WTC11 (cell line): ENCODE data around the gene CTXN3. TPM values are rescaled to one million over a fixed set of nuclear protein-coding genes. Genes with fewer than 3 reads are reported as not detected.

ENCODE experiments used
- ATAC-seq: fragments of 200-7000 bp; cut with Tn5 transposase; 2 replicates; pipeline ENCODE4 v1.10.0; 2021; ENCODE audit warnings: mild to moderate bottlenecking, moderate library complexity
- CTCF ChIA-PET: fragments of 300-600 bp; sonication (Branson Sonifier 250); formaldehyde crosslinking; loops from one replicate; lab custom pipeline; 2021; ENCODE audit warnings: antibody characterized with exemption; lab: Charles Lee
- POLR2A ChIA-PET: fragments of 350-600 bp; sonication (Branson Sonifier 250); formaldehyde crosslinking; loops from one replicate; lab custom pipeline; 2021; ENCODE audit warnings: antibody characterized with exemption; lab: Charles Lee
- DNase-seq: peaks from one replicate; pipeline ENCODE4 v3.0.0; 2021; ENCODE audit warnings: low spot score
- H3K27ac Mint-ChIP-seq: 2 replicates; pipeline ENCODE4 v1.8.0; 2021; ENCODE audit warnings: mixed read lengths
- H3K27me3 Mint-ChIP-seq: 2 replicates; pipeline ENCODE4 v1.8.0; 2021; ENCODE audit warnings: low read depth, mild to moderate bottlenecking, moderate library complexity, mixed read lengths
- H3K36me3 Mint-ChIP-seq: 2 replicates; pipeline ENCODE4 v1.8.0; 2021; ENCODE audit warnings: mixed read lengths
- H3K4me1 Mint-ChIP-seq: 2 replicates; pipeline ENCODE4 v1.8.0; 2022; ENCODE audit warnings: mixed read lengths
- H3K4me3 Mint-ChIP-seq: 2 replicates; pipeline ENCODE4 v1.8.0; 2021; ENCODE audit warnings: mild to moderate bottlenecking, moderate library complexity, mixed read lengths
- H3K9me3 Mint-ChIP-seq: 2 replicates; pipeline ENCODE4 v1.8.0; 2021; ENCODE audit warnings: mixed read lengths
- CREB1 ChIP-seq: sonication (generic); formaldehyde crosslinking; IDR thresholded peaks from 2 replicates; pipeline ENCODE4 v1.8.0; 2023; ENCODE audit warnings: mild to moderate bottlenecking, missing genetic modification reagents
- ETV6 ChIP-seq: sonication (generic); formaldehyde crosslinking; IDR thresholded peaks from 2 replicates; pipeline ENCODE4 v1.8.1; 2022; ENCODE audit warnings: mild to moderate bottlenecking, missing genetic modification reagents
- FOXK1 ChIP-seq: sonication (generic); formaldehyde crosslinking; IDR thresholded peaks from 2 replicates; pipeline ENCODE4 v1.8.0; 2022; ENCODE audit warnings: mild to moderate bottlenecking, moderate library complexity, missing genetic modification reagents
- FOXP1 ChIP-seq: sonication (generic); formaldehyde crosslinking; IDR thresholded peaks from 2 replicates; pipeline ENCODE4 v1.8.0; 2022; ENCODE audit warnings: missing genetic modification reagents, mild to moderate bottlenecking, moderate library complexity, borderline replicate concordance
- GTF2I ChIP-seq: fragments of 250-450 bp; sonication (Bioruptor Pico); conservative IDR thresholded peaks from 2 replicates; pipeline ENCODE4 v1.4.0; 2021; ENCODE audit warnings: mild to moderate bottlenecking
- NFATC4 ChIP-seq: fragments of 250-450 bp; sonication (Bioruptor Pico); IDR thresholded peaks from 2 replicates; pipeline ENCODE4 v1.9.0; 2021; ENCODE audit warnings: mild to moderate bottlenecking
- RELA ChIP-seq: sonication (generic); formaldehyde crosslinking; IDR thresholded peaks from 2 replicates; pipeline ENCODE4 v1.8.1; 2022; ENCODE audit warnings: missing genetic modification reagents, mild to moderate bottlenecking, borderline replicate concordance
- ZNF232 ChIP-seq: sonication (generic); formaldehyde crosslinking; IDR thresholded peaks from 2 replicates; pipeline ENCODE4 v1.8.0; 2022; ENCODE audit warnings: mild to moderate bottlenecking, missing genetic modification reagents
- total RNA-seq: library from RNA; stranded (reverse); gene quantifications from 3 replicates; pipeline ENCODE4 v1.2.3, GENCODE V29; 2021
- TF ChIP-seq, protein P1 (sequence below): fragments of 250-450 bp; sonication (Bioruptor Pico); IDR thresholded peaks from 2 replicates; pipeline ENCODE4 v1.9.0; 2021; ENCODE audit warnings: mild to moderate bottlenecking
- TF ChIP-seq, protein P2 (sequence below): fragments of 250-450 bp; sonication (Bioruptor Pico); IDR thresholded peaks from 2 replicates; pipeline ENCODE4 v1.9.0; 2021; ENCODE audit warnings: mild to moderate bottlenecking
- TF ChIP-seq, protein P3 (sequence below): fragments of 250-450 bp; sonication (Bioruptor Pico); IDR thresholded peaks from 2 replicates; pipeline ENCODE4 v1.9.0; 2021; ENCODE audit warnings: mild to moderate bottlenecking, borderline replicate concordance
- TF ChIP-seq, protein P4 (sequence below): sonication (generic); formaldehyde crosslinking; IDR thresholded peaks from 2 replicates; pipeline ENCODE4 v1.8.1; 2022; ENCODE audit warnings: mild to moderate bottlenecking, moderate library complexity, missing genetic modification reagents
- TF ChIP-seq, protein P5 (sequence below): sonication (generic); formaldehyde crosslinking; IDR thresholded peaks from 2 replicates; pipeline ENCODE4 v1.8.0; 2022; ENCODE audit warnings: missing genetic modification reagents
- TF ChIP-seq, protein P6 (sequence below): sonication (generic); formaldehyde crosslinking; IDR thresholded peaks from 2 replicates; pipeline ENCODE4 v1.8.0; 2022; ENCODE audit warnings: mild to moderate bottlenecking, missing genetic modification reagents

The CTXN3 gene
- total RNA-seq, 1 experiment from 2014 or later: not detected

DNA sequence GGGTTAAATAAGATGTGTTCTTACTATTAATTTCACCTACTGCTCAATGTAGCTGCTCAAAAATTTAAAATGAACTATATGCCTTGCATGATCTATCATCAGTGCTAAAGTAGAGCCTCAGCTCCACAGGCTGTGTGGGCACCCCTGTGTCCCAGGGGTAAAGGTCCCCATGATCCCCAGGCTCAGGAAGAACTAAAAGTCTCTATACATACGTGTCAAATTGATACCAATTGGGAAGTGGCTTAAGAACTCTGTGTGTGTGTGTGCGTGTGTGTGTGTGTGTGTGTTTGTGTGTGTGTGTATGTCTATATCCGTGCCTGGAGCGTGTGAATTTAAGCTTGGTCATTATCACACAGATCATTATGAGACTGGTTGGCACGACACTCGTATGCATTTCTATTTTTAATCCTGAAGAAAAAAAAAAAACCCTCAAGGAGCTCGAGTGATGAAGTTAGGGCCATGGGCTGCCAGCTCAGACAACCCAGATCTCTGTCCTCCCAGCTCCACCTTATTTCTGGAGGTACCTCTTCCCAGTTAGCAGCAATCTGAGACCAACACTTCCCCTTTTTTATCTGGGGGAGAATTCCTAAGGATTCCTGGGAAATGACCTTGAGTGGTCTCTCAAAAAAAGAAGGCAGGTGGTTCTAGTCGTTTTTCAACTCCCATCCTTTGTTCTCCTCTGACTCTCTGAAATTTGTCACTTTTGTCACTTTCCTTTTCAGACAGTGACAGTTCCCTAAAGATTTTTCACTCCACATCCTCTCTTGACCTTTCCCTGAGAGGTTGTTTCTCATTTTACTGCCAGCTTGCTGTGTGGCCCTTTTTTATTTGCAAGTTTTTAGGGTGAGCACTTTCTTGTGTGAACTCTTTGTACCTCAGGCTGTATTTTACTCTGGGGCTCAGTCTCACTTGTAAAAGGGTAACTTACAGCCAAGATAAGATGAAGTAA, 45.7 kb upstream of the CTXN3 start:
- no peak overlapping the region for H3K4me3 Mint-ChIP-seq
- H3K9me3 Mint-ChIP-seq: no peaks in the 10 kb centered on the region
- TF ChIP-seq, protein P1, sequence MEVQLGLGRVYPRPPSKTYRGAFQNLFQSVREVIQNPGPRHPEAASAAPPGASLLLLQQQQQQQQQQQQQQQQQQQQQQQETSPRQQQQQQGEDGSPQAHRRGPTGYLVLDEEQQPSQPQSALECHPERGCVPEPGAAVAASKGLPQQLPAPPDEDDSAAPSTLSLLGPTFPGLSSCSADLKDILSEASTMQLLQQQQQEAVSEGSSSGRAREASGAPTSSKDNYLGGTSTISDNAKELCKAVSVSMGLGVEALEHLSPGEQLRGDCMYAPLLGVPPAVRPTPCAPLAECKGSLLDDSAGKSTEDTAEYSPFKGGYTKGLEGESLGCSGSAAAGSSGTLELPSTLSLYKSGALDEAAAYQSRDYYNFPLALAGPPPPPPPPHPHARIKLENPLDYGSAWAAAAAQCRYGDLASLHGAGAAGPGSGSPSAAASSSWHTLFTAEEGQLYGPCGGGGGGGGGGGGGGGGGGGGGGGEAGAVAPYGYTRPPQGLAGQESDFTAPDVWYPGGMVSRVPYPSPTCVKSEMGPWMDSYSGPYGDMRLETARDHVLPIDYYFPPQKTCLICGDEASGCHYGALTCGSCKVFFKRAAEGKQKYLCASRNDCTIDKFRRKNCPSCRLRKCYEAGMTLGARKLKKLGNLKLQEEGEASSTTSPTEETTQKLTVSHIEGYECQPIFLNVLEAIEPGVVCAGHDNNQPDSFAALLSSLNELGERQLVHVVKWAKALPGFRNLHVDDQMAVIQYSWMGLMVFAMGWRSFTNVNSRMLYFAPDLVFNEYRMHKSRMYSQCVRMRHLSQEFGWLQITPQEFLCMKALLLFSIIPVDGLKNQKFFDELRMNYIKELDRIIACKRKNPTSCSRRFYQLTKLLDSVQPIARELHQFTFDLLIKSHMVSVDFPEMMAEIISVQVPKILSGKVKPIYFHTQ: no peak
- TF ChIP-seq ZNF232: no peak
- TF ChIP-seq CREB1 (CRISPR knock-in tag): no peak
- TF ChIP-seq RELA (CRISPR knock-in tag): no peak
- TF ChIP-seq, protein P2, sequence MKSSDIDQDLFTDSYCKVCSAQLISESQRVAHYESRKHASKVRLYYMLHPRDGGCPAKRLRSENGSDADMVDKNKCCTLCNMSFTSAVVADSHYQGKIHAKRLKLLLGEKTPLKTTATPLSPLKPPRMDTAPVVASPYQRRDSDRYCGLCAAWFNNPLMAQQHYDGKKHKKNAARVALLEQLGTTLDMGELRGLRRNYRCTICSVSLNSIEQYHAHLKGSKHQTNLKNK (CRISPR knock-in tag): no peak
- TF ChIP-seq ETV6 (CRISPR knock-in tag): no peak
- no peak for TF ChIP-seq GTF2I
- TF ChIP-seq, protein P3, sequence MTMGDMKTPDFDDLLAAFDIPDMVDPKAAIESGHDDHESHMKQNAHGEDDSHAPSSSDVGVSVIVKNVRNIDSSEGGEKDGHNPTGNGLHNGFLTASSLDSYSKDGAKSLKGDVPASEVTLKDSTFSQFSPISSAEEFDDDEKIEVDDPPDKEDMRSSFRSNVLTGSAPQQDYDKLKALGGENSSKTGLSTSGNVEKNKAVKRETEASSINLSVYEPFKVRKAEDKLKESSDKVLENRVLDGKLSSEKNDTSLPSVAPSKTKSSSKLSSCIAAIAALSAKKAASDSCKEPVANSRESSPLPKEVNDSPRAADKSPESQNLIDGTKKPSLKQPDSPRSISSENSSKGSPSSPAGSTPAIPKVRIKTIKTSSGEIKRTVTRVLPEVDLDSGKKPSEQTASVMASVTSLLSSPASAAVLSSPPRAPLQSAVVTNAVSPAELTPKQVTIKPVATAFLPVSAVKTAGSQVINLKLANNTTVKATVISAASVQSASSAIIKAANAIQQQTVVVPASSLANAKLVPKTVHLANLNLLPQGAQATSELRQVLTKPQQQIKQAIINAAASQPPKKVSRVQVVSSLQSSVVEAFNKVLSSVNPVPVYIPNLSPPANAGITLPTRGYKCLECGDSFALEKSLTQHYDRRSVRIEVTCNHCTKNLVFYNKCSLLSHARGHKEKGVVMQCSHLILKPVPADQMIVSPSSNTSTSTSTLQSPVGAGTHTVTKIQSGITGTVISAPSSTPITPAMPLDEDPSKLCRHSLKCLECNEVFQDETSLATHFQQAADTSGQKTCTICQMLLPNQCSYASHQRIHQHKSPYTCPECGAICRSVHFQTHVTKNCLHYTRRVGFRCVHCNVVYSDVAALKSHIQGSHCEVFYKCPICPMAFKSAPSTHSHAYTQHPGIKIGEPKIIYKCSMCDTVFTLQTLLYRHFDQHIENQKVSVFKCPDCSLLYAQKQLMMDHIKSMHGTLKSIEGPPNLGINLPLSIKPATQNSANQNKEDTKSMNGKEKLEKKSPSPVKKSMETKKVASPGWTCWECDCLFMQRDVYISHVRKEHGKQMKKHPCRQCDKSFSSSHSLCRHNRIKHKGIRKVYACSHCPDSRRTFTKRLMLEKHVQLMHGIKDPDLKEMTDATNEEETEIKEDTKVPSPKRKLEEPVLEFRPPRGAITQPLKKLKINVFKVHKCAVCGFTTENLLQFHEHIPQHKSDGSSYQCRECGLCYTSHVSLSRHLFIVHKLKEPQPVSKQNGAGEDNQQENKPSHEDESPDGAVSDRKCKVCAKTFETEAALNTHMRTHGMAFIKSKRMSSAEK: no peak
- TF ChIP-seq, protein P4, sequence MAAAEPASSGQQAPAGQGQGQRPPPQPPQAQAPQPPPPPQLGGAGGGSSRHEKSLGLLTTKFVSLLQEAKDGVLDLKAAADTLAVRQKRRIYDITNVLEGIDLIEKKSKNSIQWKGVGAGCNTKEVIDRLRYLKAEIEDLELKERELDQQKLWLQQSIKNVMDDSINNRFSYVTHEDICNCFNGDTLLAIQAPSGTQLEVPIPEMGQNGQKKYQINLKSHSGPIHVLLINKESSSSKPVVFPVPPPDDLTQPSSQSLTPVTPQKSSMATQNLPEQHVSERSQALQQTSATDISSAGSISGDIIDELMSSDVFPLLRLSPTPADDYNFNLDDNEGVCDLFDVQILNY (CRISPR knock-in tag): no peak
- no peak for TF ChIP-seq FOXP1
- TF ChIP-seq, protein P5, sequence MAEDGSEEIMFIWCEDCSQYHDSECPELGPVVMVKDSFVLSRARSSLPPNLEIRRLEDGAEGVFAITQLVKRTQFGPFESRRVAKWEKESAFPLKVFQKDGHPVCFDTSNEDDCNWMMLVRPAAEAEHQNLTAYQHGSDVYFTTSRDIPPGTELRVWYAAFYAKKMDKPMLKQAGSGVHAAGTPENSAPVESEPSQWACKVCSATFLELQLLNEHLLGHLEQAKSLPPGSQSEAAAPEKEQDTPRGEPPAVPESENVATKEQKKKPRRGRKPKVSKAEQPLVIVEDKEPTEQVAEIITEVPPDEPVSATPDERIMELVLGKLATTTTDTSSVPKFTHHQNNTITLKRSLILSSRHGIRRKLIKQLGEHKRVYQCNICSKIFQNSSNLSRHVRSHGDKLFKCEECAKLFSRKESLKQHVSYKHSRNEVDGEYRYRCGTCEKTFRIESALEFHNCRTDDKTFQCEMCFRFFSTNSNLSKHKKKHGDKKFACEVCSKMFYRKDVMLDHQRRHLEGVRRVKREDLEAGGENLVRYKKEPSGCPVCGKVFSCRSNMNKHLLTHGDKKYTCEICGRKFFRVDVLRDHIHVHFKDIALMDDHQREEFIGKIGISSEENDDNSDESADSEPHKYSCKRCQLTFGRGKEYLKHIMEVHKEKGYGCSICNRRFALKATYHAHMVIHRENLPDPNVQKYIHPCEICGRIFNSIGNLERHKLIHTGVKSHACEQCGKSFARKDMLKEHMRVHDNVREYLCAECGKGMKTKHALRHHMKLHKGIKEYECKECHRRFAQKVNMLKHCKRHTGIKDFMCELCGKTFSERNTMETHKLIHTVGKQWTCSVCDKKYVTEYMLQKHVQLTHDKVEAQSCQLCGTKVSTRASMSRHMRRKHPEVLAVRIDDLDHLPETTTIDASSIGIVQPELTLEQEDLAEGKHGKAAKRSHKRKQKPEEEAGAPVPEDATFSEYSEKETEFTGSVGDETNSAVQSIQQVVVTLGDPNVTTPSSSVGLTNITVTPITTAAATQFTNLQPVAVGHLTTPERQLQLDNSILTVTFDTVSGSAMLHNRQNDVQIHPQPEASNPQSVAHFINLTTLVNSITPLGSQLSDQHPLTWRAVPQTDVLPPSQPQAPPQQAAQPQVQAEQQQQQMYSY (CRISPR knock-in tag): no peak
- no peak for TF ChIP-seq FOXK1 (CRISPR knock-in tag)
- TF ChIP-seq, protein P6, sequence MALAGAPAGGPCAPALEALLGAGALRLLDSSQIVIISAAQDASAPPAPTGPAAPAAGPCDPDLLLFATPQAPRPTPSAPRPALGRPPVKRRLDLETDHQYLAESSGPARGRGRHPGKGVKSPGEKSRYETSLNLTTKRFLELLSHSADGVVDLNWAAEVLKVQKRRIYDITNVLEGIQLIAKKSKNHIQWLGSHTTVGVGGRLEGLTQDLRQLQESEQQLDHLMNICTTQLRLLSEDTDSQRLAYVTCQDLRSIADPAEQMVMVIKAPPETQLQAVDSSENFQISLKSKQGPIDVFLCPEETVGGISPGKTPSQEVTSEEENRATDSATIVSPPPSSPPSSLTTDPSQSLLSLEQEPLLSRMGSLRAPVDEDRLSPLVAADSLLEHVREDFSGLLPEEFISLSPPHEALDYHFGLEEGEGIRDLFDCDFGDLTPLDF: no peak
- TF ChIP-seq NFATC4 (CRISPR knock-in tag): no peak
- ChIA-PET CTCF (interaction anchor here (0.8 to 1.7 kb wide), 7 partner anchors 10 to 598 kb away, joined by 3 to 5 read pairs (median 4); no protein-coding TSS in a partner anchor), POLR2A (no interaction called here)
- no peak for ATAC-seq
- DNase-seq: no peak
- peaks cover 21% of the 10 kb centered on the region for H3K4me1 Mint-ChIP-seq
- peak overlapping the region; percentile 65; the same call in 1 of the 2 replicates for H3K27ac Mint-ChIP-seq
- no peaks in the 10 kb centered on the region for H3K27me3 Mint-ChIP-seq
- no peaks in the 10 kb centered on the region for H3K36me3 Mint-ChIP-seq
